Measurements from ENCODE around the gene MREG. TPM values are rescaled to one million over a fixed set of nuclear protein-coding genes. Genes with fewer than 3 reads are reported as not detected.

MREG gene
- total and polyA plus RNA-seq, 10 of the 15 experiments (the other 5 are each of a cell fraction or from before 2014, with no cell fraction given), result 6.9 to 45.0 (median 28.5) TPM

DNA sequence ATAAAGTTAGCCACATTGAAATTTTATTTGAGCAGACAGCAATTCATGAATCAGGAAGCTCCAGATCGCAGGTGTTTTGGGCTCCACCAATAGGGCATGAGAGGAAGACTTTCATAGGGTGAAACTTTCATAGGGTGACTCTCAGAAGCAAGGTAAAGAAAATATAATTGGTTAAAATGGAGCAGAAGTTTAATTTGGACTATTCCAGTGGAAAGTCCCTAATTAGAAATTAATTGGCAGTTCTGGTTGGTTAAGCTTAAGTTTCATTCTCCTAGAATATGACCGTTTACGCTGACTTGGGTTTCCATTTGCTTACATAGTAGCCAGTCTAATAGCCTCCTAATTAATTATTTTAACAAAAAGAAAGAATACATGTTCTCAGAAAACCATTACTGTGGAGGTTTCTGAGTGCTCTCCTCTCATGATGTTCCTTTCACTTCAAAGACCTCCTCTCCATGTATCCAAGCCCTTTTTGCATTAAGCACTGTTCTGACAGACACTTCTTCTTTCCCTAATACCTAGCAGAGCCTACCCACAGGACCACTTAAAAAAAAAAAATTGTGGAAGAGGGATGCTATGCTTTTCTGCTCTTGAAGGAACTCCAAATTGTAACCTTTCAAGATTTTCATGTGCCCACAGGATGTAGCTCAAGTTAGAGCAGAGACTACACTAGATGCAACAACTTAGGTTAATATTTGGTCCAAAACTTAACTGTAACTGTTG is 99.1 kb downstream of the MREG start:
- BruUV-seq (replicated peaks), result no TSS peak
- ChIA-PET SMC1A (ENCODE audit: uncharacterized antibody, unreplicated experiment) (interaction anchor here (0.6 to 15.1 kb wide), 54 partner anchors 8 to 1177 kb away, joined by 3 to 185 read pairs (median 4); no protein-coding TSS in a partner anchor), CTCF (interaction anchor here (0.6 to 4.8 kb wide), 22 partner anchors 12 to 1489 kb away, joined by 3 to 16 read pairs (median 4); partner anchors contain the start of gene ATIC), RAD21 (ENCODE audit: unreplicated experiment) (interaction anchor here (0.6 to 3.8 kb wide), 36 partner anchors 12 to 603 kb away, joined by 3 to 76 read pairs (median 5); partner anchors contain the start of gene ATIC), POLR2A (interaction anchor here (0.5 to 2.4 kb wide), 12 partner anchors 12 to 919 kb away, joined by 3 to 12 read pairs (median 4); no protein-coding TSS in a partner anchor)
- H3K27me3 ChIP-seq (replicated peaks in 1 of 2; ENCODE audit: control insufficient read depth in 2 of 2, insufficient read depth in 2 of 2, low read length in 1 of 2), result no peaks in the 10 kb centered on the region
- FAIRE-seq (no peak), DNase-seq (ENCODE audit: low read depth, low spot score) (peak; percentile 73), ATAC-seq (peak; percentile 73)
- peak overlapping the region; percentile 4 for H3K27ac ChIP-seq (ENCODE audit: control insufficient read depth, insufficient read depth)
- H3K36me3 ChIP-seq (ENCODE audit: control insufficient read depth in 2 of 2, insufficient read depth in 2 of 2, low read length in 1 of 2), result no peaks in the 10 kb centered on the region
- WGBS (ENCODE audit: insufficient coverage, insufficient replicate concordance, low lambda C conversion rate, missing lambda C conversion rate), result 3% methylated on average over 3 of the region's 3 CpGs
- no peaks in the 10 kb centered on the region for H3K79me2 ChIP-seq (ENCODE audit: control insufficient read depth, insufficient read depth, low read length)
- no peaks in the 10 kb centered on the region for H4K20me1 ChIP-seq (ENCODE audit: control insufficient read depth, insufficient read depth)
- in situ Hi-C loops (cut with MboI) (loop anchor here (25.0 kb wide), 1 partner anchor 452 kb away; no protein-coding TSS in a partner anchor), intact Hi-C loops (cut with micrococcal nuclease; ENCODE audit: unreplicated experiment) (loop anchor here (1.0 to 2.0 kb wide), 2 partner anchors 83 to 233 kb away; no protein-coding TSS in a partner anchor)
- no peak overlapping the region for H3K4me3 ChIP-seq
- no peak overlapping the region for H3K9ac ChIP-seq (ENCODE audit: control insufficient read depth, insufficient read depth, low read length)
- peaks cover 23% of the 10 kb centered on the region for H3K4me1 ChIP-seq (ENCODE audit: control insufficient read depth, insufficient read depth, low read length)
- no peak overlapping the region for H2AFZ ChIP-seq (ENCODE audit: control insufficient read depth, low read depth, low read length)
- peaks cover 1% of the 10 kb centered on the region; the same call in 2 of the 3 replicates for H3K9me3 ChIP-seq (replicated peaks; ENCODE audit: control insufficient read depth, insufficient read depth, low read length)
- H3K4me2 ChIP-seq (ENCODE audit: control insufficient read depth, insufficient read depth), result no peak overlapping the region
- TF ChIP-seq MYB (IDR thresholded peaks at IDR 0.05; ENCODE audit: borderline replicate concordance, low read depth, low read length), result no peak
- peak; percentile 70 for TF ChIP-seq ATF7 (IDR thresholded peaks at IDR 0.05; ENCODE audit: low read depth)
- TF ChIP-seq MLLT1 (IDR thresholded peaks at IDR 0.05), result no peak
- no peak for TF ChIP-seq CHD4 (IDR thresholded peaks at IDR 0.05)
- TF ChIP-seq CTCF (IDR thresholded peaks at IDR 0.05 in 2 of 3, conservative IDR thresholded peaks at IDR 0.05 in 1 of 3; ENCODE audit: control insufficient read depth in 2 of 3, extremely low read depth in 1 of 3, insufficient read depth in 1 of 3, low read depth in 3 of 3, low read length in 3 of 3), result no peak; a peak in 1 of 6 replicates
- peak; percentile 67 for TF ChIP-seq IKZF1 (conservative IDR thresholded peaks at IDR 0.05)
- TF ChIP-seq, protein P1, sequence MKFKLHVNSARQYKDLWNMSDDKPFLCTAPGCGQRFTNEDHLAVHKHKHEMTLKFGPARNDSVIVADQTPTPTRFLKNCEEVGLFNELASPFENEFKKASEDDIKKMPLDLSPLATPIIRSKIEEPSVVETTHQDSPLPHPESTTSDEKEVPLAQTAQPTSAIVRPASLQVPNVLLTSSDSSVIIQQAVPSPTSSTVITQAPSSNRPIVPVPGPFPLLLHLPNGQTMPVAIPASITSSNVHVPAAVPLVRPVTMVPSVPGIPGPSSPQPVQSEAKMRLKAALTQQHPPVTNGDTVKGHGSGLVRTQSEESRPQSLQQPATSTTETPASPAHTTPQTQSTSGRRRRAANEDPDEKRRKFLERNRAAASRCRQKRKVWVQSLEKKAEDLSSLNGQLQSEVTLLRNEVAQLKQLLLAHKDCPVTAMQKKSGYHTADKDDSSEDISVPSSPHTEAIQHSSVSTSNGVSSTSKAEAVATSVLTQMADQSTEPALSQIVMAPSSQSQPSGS (IDR thresholded peaks at IDR 0.05; ENCODE audit: low read length), result no peak
- no peak; a peak in 1 of 4 replicates for TF ChIP-seq BHLHE40 (IDR thresholded peaks at IDR 0.05; ENCODE audit: borderline replicate concordance in 1 of 2, low read depth in 2 of 2, low read length in 1 of 2)
- TF ChIP-seq RBBP5 (conservative IDR thresholded peaks at IDR 0.05), result no peak
- no peak for TF ChIP-seq SPI1 (IDR thresholded peaks at IDR 0.05; ENCODE audit: borderline replicate concordance, insufficient read depth, low read depth, low read length)
- TF ChIP-seq RAD21 (IDR thresholded peaks at IDR 0.05; ENCODE audit: insufficient read depth, low read depth, low read length), result no peak
- no peak for TF ChIP-seq NFIC (IDR thresholded peaks at IDR 0.05; ENCODE audit: low read depth, low read length)
- TF ChIP-seq HDGF (IDR thresholded peaks at IDR 0.05), result no peak
- TF ChIP-seq, protein P2, sequence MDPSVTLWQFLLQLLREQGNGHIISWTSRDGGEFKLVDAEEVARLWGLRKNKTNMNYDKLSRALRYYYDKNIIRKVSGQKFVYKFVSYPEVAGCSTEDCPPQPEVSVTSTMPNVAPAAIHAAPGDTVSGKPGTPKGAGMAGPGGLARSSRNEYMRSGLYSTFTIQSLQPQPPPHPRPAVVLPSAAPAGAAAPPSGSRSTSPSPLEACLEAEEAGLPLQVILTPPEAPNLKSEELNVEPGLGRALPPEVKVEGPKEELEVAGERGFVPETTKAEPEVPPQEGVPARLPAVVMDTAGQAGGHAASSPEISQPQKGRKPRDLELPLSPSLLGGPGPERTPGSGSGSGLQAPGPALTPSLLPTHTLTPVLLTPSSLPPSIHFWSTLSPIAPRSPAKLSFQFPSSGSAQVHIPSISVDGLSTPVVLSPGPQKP (IDR thresholded peaks at IDR 0.05; ENCODE audit: low read depth, low read length), result no peak
- TF ChIP-seq ZNF384 (IDR thresholded peaks at IDR 0.05; ENCODE audit: borderline replicate concordance, low read depth, low read length), result no peak
- no peak for TF ChIP-seq RELA (IDR thresholded peaks at IDR 0.05; ENCODE audit: borderline replicate concordance, partially characterized antibody)
- TF ChIP-seq YY1 (IDR thresholded peaks at IDR 0.05; ENCODE audit: low read depth, low read length), result no peak
